Cardiac fibroblast (primary cell): Measurements from ENCODE around the gene TPRA1.

Experiments used
- DNase-seq, 2 donors: peaks; one replicate each; pipeline versions ENCODE4 v3.0.0 to v3.0.0-alpha.2; 2010; ENCODE audit warnings: low read depth in 2 of 2
- H3K4me3 ChIP-seq, 2 donors: replicated peaks in 1 of 2; 1 replicate in 1 of 2; 2 replicates in 1 of 2; pipeline ENCODE4 v1.5.1; 2011; ENCODE audit warnings: low read depth in 2 of 2, low read length in 2 of 2, mild to moderate bottlenecking in 2 of 2, moderate library complexity in 1 of 2
- CTCF ChIP-seq: IDR thresholded peaks from one replicate; pipeline ENCODE4 v1.5.1; 2011; ENCODE audit warnings: low read depth, mild to moderate bottlenecking, low read length, inconsistent platforms

Gene TPRA1

GRCh38 chr3:127550468-127551157, 39.9 kb downstream of the TPRA1 start:
- H3K4me3 ChIP-seq: no peak overlapping the region
- no peak for TF ChIP-seq CTCF
- DNase-seq: no peak

- no peak for TF ChIP-seq CTCF
- no peak for DNase-seq
- H3K4me3 ChIP-seq: no peak overlapping the region
Observed at GRCh38 chr3:127549826-127550467, 40.6 kb downstream of the TPRA1 start.

GRCh38 chr3:127547761-127548605, 42.5 kb downstream of the TPRA1 start:
- TF ChIP-seq CTCF: peak; percentile 52

DNA sequence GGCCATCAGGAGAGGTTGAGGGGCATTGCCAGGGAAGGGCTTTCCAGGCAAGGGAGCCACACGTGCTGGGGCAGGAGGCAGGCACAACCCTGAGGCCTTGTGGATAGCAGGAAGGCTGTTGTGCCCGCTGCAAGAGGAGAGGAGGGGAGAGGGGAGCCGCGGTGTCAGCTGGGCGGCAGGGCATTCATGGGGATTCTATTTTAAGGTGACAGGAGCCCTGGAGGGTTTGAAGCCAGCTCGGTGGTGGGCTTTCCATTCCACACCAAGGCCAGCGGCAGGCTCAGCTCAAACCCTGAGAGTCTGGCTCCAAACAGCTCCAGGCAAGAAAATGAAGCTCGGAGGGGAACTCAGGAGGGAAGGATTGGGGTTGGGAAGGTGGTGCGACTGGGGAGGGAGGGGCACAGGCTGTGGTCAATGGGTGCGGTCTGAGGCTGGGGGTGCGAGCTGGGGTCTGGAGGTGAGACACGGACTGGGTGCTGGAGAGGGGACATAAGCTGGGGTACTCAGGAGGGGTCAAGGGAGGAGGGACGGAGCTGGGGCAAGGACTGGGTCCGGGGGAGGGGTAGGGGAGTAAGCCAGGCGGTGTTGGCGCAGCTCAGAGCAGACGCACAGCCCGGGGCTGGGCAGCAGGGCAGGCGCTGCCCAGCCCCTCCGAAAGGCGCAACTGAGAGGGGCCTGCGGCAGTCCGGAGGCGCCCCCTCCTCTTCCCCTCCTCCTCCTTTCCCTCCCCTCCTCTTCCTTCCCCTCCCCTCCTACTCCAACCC, 43.4 kb downstream of the TPRA1 start:
- H3K4me3 ChIP-seq: peak overlapping the region; percentile 34 to 62
- no peak for TF ChIP-seq CTCF
- no peak for DNase-seq

More at GRCh38 chr3:127547761-127548605, 42.5 kb downstream of the TPRA1 start:
- peak; percentile 51 to 67 for DNase-seq
- H3K4me3 ChIP-seq: peak overlapping the region; percentile 60 to 62

DNA sequence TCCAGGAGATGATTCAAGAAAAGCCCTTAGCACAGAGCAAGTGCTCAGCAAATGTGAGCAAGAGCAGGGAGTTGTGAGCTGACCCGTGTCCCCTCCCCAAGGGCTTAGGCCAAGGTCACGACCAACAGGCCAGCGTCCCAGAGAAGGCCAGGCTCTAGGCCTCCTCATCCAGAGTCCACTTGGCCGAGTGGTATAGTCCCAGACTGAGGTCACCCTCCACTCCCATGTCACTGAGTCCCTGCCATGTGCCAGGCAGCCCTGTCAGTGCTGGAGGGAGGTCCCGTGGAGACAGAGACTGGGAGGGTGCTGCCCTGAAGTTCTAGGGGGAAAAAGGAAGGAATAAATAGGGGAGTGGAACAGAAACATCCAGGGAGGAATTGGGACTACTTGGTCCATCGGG, 44.0 kb downstream of the TPRA1 start:
- TF ChIP-seq CTCF: no peak
- H3K4me3 ChIP-seq: no peak overlapping the region
- DNase-seq: no peak

GRCh38 chr3:127545711-127546457, 44.6 kb downstream of the TPRA1 start:
- TF ChIP-seq CTCF: no peak
- H3K4me3 ChIP-seq: no peak overlapping the region
- DNase-seq: no peak
